Stimulated activated CD8-positive, alpha-beta memory T cell treated with anti-CD3 and anti-CD28 coated beads, Interleukin-4, amount 100 ng/mL, for 1 hour (primary cell): ENCODE measurements around the gene RPP40.
"Not testable (repeated sequence)": the region's sequence is repeated elsewhere in the genome, so short reads cannot be mapped to it uniquely, and the experiment has no call there.

Experiments
- DNase-seq, 2 donors: peaks; one replicate each; pipeline ENCODE4 v3.0.0-alpha.2; 2020; ENCODE audit warnings: low read depth in 2 of 2, low spot score in 1 of 2

Gene RPP40

GRCh38 chr6:5020142-5020541 is 16.3 kb upstream of the RPP40 start:
- no peak for DNase-seq

DNA sequence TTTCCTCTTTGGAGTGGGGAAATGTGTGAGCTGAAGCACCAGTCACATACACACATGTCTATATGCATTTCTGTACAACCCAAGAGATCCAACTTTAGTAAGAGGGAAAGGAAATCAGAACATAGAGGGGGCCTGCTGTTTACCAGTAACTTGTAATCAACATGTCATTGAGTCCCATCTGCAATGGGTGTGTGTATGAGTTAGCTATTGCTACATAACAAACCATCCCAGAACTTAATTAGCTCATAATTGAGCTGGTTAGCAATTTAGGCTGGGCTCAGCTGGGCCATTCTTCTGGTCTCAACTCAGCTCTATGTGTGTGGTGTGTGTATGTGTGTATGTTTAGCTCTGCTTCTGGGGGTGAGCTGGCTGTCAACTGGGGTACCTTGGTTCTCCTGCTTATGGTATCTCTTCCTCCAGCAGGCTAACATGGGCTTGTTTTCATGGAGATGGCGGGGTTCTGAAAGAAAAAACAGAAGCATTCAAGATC is 10.3 kb upstream of the RPP40 start:
- DNase-seq: no peak

DNA sequence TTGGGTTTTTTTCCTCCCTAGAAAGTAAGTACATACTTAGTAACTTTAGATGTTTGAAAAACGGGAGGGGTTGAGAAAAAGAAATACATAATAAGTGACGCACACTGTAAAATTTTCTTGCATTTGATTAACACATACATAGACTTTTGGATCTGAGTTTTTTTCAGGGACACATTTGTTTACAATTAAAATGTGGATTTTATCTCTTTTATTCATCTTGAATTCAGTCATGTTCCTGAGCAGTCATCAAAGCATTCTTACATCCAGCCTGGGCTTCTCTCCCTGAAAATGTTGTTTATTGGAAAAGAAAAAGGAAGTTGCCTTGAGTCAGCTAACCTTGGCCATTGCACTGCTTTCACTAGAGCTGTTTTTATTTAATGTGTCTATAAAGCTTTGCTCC is 8.7 kb upstream of the RPP40 start:
- DNase-seq: no peak

GRCh38 chr6:5011346-5011745 is 7.5 kb upstream of the RPP40 start:
- no peak for DNase-seq

DNA sequence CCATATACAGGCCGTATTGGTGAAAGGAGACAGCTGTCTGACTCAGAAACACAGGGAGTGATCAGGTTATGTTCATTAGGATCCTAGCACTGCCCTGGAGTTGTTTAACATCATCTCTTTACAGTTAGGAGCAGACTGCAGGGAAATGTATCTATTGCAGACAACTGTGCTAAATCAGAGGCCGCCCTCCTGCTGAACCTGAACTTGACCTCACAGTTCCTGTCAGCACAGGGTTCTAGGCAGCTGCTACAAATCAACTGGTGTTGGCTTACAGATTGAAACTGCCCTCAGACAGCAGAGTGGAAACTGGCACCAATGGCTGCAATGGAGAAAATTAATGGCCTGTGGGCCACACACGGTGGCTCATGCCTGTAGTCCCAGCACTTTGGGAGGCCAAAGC is 3.7 kb upstream of the RPP40 start:
- DNase-seq: no peak

DNA sequence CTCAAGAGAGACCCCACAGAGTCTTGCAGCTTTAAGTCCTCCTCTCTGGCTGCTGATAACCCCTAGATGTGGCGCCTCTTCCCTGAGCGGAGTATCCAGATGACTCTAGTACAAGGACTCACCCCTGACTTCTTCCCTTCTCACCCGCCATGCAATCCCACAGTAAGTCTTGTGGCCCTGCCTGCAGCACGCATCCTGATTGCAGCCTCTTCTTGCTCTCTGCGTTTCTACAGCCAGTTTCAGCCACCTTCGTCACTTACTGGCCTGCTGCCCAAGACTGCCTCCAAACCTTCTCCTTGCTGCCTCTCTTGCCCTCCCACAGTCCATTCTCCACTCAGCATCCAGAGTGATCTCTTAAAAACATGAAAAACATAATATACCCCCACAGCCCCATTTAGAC is 2.4 kb upstream of the RPP40 start:
- no peak for DNase-seq

DNA sequence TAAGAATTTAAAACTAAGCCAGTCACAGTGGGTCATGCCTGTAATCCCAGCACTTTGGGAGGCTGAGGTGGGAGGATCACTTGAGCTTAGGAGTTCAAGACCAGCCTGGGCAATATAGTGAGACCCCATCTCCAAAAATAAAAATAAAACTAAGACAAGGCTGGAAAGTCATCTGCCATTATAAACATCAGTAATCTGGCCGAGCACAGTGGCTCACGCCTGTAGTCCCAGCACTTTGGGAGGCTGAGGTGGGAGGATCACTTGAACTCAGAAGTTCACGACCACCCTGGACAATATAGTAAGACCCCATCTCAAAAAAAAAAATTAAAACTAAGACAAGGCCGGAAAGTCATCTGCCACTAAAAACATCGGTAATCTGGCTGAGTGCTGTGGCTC is 1.2 kb upstream of the RPP40 start:
- not testable (repeated sequence) for DNase-seq

DNA sequence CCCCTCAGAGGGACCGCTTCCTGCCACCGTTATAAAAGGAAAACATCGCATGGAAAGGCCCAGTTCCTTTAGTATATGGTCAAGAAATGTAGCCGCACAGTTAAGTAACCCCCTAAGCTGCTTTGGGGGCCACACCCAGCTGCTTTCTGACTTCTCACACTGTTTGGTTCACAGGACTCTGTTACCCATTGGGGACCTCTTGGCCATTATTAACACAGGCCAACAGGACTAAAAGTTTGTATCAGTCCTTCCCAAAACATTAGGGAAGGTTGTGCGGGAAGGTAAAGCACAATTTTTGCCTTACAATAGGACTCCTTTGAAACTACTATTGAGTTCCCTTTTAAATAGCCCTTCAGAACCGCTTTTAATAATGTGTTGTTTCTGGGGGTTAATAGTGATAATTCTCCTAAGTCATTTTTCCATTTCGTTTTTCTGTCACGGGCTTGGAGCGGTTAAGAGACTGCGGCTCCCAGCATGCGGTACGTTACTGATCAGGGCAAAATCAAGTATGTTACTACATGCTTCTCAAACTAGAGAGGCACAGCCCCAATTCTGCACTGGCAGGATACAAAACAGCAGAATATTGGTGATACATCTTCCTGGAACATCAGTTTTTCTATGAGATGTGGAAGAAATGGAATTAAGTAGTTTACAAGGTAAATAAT is 668 bp upstream of the RPP40 start:
- DNase-seq: no peak

GRCh38 chr6:4999586-4999985 is 4.3 kb downstream of the RPP40 start:
- no peak for DNase-seq

- no peak for DNase-seq
Observed at GRCh38 chr6:4997862-4998261, 6.0 kb downstream of the RPP40 start.

- DNase-seq: no peak
Observed at GRCh38 chr6:4994741-4995140, 9.1 kb downstream of the RPP40 start.

DNA sequence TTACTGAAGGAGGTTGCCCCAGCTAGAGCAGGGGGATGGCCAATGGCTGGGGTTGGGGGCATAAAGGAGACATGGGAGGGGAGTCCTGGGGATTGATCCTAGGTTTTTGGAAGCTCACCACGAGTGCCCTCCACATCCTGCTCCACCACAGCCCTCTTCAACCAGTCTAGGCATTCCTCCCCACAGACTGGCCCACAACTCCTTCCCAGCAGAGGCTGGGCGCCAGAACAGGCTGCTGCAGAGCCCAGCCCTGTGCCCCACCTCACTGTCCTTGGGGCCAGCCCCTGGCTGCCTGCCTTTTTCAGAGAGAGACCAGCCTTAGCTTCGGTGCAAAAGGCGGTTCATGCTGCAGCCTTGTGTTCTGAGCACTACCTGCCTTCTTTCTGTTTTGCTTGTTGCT is 16.4 kb downstream of the RPP40 start:
- no peak for DNase-seq

DNA sequence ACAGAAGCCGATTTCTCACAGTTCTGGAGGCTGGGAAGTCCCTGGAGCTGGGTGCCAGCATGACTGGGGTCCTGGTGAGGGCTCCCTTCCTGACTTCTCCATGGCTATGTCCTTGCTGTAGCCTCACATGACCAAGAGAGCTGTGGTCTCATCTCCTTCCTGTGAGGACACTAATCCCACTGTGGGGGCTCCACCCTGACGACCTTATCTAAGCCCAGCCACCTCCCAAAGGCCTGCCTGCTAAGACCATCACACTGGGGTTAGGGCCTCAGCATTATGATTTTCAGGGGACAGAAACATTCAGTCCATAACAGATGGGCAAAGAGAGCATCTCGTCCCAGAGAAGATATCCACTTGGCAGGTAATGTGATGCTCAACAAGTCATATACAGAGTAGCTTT is 16.8 kb downstream of the RPP40 start:
- no peak for DNase-seq

GRCh38 chr6:4983322-4983721 is 20.5 kb downstream of the RPP40 start:
- DNase-seq: no peak

DNA sequence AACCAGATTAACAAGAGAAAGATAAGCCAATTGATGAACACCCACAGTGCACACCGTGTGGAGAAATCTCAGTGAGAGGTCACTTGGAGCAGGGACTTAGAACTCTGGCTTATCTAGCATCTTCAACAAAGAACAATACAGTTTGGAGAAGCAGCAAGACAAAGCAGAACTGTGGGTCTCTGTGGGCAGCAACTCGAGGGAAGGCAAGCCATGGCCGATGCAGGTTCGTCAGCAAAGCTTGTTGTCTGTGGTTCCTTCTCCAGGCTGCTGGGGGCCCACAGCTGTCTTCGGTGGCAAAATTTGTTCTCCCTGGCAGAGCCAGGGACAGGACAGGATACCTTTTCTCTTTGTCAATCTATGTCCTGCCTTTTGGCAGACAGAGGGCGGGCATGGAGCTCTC is 22.1 kb downstream of the RPP40 start:
- no peak for DNase-seq

DNA sequence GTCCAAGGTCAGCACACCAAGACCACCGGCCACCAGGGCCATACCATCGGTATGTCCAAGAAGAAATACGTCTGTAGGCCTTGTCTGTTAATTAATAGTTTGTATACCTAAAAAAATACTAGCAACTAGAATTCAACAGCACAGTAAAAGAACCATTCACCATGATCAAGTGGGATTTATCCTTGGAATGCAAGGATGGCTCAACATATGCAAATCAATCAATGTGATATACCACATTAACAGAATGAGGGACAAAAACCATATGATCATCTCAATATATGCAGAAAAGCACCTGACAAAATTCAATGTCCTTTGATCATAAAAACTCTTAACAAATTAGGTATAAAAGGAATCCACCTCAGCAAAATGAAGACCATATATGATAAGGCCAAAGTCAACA is 24.4 kb downstream of the RPP40 start:
- no peak for DNase-seq

GRCh38 chr6:4977468-4977867 is 26.4 kb downstream of the RPP40 start:
- DNase-seq: no peak

GRCh38 chr6:4975506-4975905 is 28.3 kb downstream of the RPP40 start:
- no peak for DNase-seq

GRCh38 chr6:4974962-4975361 is 28.9 kb downstream of the RPP40 start:
- no peak for DNase-seq

DNA sequence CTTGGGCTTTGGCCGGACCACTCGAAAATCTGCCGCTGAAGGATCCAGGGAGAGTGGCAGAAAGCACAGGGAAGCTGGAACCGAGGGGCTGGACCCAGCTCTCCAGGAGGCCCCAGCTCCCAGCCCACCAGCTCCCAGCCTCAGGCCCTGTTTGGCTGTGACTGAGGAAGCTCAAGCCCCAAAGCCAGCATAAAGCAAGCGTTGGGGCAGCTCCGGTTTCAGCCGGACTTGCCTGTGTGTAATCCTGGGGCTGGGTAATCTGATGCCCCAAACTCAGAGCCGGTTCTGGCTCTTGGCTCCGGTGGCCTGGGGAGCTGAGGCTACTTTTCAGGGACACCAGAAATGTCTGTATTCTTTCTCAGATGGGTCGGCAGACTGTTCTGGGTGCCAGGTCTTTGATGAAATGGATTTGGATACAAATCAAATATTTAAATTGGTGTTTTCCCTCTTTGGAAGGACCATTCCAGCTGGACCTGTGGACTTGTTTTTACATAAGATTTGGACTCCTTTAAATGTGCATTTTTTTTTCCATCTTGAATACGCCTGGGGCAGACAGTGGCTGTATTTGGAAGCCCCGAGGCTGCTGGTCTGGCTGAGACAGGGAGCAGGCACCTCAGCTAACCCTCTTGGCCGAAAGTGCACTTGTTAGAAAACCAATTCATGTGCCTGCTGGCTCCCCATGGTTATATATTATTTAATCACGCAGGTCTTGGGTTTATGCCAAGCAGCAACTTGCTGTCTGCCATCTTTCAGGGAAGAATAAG is 29.7 kb downstream of the RPP40 start:
- no peak for DNase-seq

DNA sequence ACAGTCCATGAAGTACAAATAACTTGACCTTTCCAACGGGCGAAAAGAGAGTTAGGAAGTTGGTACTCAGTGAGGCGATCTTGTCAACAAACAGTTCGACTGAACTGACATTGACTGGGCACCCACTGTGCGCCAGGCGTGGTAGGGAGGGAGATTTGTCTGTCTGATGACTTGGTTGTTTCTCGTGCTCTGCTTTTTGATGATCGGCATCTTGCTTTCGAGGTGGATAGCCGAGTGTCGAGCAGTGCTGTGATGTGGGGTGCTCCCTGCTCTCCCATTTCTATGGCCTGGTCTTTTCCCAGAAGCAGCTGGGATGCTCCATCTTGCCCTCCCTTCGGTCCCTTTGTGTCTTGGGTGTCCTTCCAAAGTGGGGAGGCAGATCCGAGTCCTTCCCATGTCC is 30.4 kb downstream of the RPP40 start:
- DNase-seq: no peak

- DNase-seq: no peak
Observed at GRCh38 chr6:4972438-4972837, 31.4 kb downstream of the RPP40 start.

DNA sequence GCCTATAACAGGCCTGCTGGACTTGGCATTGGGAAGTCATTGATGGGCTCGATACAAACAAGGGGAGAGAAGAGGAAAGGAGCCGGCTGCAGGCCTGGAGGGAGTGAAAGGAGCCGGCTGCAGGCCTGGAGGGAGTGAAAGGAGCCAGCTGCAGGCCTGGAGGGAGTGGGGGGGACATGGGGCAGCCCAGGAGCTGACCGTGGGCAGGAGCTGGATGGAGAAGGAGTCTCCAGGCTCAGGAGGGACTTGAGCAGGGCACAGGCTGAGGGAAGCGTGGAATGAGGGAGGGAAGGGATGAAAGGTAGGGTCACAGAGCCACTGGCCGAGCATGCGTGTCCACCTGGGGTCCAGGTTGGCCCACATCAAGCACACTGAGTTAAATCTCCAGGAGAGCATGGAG is 32.0 kb downstream of the RPP40 start:
- no peak for DNase-seq
